Measurements from ENCODE around the gene MED25. TPM values are rescaled to one million over a fixed set of nuclear protein-coding genes. Genes with fewer than 3 reads are reported as not detected.

Gene MED25
- total RNA-seq, 1 experiment from 2014 or later: 93.0 TPM

GRCh38 chr19:49795615-49796014, 22.5 kb upstream of the MED25 start:
- DNase-seq (ENCODE audit: low spot score): no peak
- CTCF ChIA-PET: no interaction called here
- POLR2A ChIA-PET (ENCODE audit: low non-redundant PET): no interaction called here

GRCh38 chr19:49798574-49798973, 19.5 kb upstream of the MED25 start:
- H3K4me1 ChIP-seq (ENCODE audit: insufficient read depth, low read length, poor library complexity, severe bottlenecking): peaks cover 9% of the 10 kb centered on the region
- intact Hi-C loops (cut with micrococcal nuclease; ENCODE audit: unreplicated experiment): no loop called here
- BruUV-seq (replicated peaks): no TSS peak
- H3K36me3 ChIP-seq (ENCODE audit: insufficient read depth, low read length, poor library complexity, severe bottlenecking): peaks cover 31% of the 10 kb centered on the region
- ChIA-PET POLR2A (ENCODE audit: low non-redundant PET) (no interaction called here), CTCF (no interaction called here)
- TF ChIP-seq CTCF (conservative IDR thresholded peaks at IDR 0.05; ENCODE audit: low read depth, low read length) (no peak), EZH2 (IDR thresholded peaks at IDR 0.05; ENCODE audit: borderline replicate concordance, low read depth, low read length, poor library complexity, severe bottlenecking) (no peak)
- H3K4me3 ChIP-seq (ENCODE audit: low read depth, low read length, poor library complexity, severe bottlenecking): no peak overlapping the region
- no peaks in the 10 kb centered on the region for H3K9me3 ChIP-seq (ENCODE audit: low read depth, low read length, poor library complexity, severe bottlenecking)
- DNase-seq (ENCODE audit: low spot score): no peak
- no peaks in the 10 kb centered on the region for H3K27me3 ChIP-seq (replicated peaks; ENCODE audit: insufficient read depth, low read depth, low read length, poor library complexity)
- no peak overlapping the region for H3K27ac ChIP-seq (ENCODE audit: low read depth, low read length, poor library complexity, severe bottlenecking)

More at GRCh38 chr19:49795615-49796014, 22.5 kb upstream of the MED25 start:
- H3K36me3 ChIP-seq (ENCODE audit: insufficient read depth, low read length, poor library complexity, severe bottlenecking): peaks cover 33% of the 10 kb centered on the region
- intact Hi-C loops (cut with micrococcal nuclease; ENCODE audit: unreplicated experiment): no loop called here
- no peaks in the 10 kb centered on the region for H3K4me1 ChIP-seq (ENCODE audit: insufficient read depth, low read length, poor library complexity, severe bottlenecking)
- no peaks in the 10 kb centered on the region for H3K9me3 ChIP-seq (ENCODE audit: low read depth, low read length, poor library complexity, severe bottlenecking)
- H3K27me3 ChIP-seq (replicated peaks; ENCODE audit: insufficient read depth, low read depth, low read length, poor library complexity): no peaks in the 10 kb centered on the region
- TF ChIP-seq CTCF (conservative IDR thresholded peaks at IDR 0.05; ENCODE audit: low read depth, low read length) (no peak), EZH2 (IDR thresholded peaks at IDR 0.05; ENCODE audit: borderline replicate concordance, low read depth, low read length, poor library complexity, severe bottlenecking) (no peak)
- BruUV-seq (replicated peaks): no TSS peak
- H3K27ac ChIP-seq (ENCODE audit: low read depth, low read length, poor library complexity, severe bottlenecking): no peak overlapping the region
- H3K4me3 ChIP-seq (ENCODE audit: low read depth, low read length, poor library complexity, severe bottlenecking): no peak overlapping the region

GRCh38 chr19:49799271-49799797, 18.8 kb upstream of the MED25 start:
- intact Hi-C loops (cut with micrococcal nuclease; ENCODE audit: unreplicated experiment): no loop called here
- Histone ChIP-seq H3K4me1 (ENCODE audit: insufficient read depth, low read length, poor library complexity, severe bottlenecking) (peaks cover 9% of the 10 kb centered on the region), H3K36me3 (ENCODE audit: insufficient read depth, low read length, poor library complexity, severe bottlenecking) (peaks cover 31% of the 10 kb centered on the region), H3K27me3 (replicated peaks; ENCODE audit: insufficient read depth, low read depth, low read length, poor library complexity) (no peaks in the 10 kb centered on the region), H3K27ac (ENCODE audit: low read depth, low read length, poor library complexity, severe bottlenecking) (no peak overlapping the region), H3K4me3 (ENCODE audit: low read depth, low read length, poor library complexity, severe bottlenecking) (no peak overlapping the region), H3K9me3 (ENCODE audit: low read depth, low read length, poor library complexity, severe bottlenecking) (no peaks in the 10 kb centered on the region)
- no peak for TF ChIP-seq CTCF (conservative IDR thresholded peaks at IDR 0.05; ENCODE audit: low read depth, low read length)
- no peak for TF ChIP-seq EZH2 (IDR thresholded peaks at IDR 0.05; ENCODE audit: borderline replicate concordance, low read depth, low read length, poor library complexity, severe bottlenecking)
- BruUV-seq (replicated peaks): no TSS peak
- CTCF ChIA-PET: no interaction called here
- no peak for DNase-seq (ENCODE audit: low spot score)
- POLR2A ChIA-PET (ENCODE audit: low non-redundant PET): no interaction called here
